Cardiac fibroblast (primary cell): ENCODE results near the gene UPK1A.
A peak's percentile ranks its signal among the peaks of the same experiment; 100 is the strongest.

ENCODE experiments used
- DNase-seq, 2 donors: peaks; one replicate each; pipeline versions ENCODE4 v3.0.0 to v3.0.0-alpha.2; 2010; ENCODE audit warnings: low read depth in 2 of 2
- H3K4me3 ChIP-seq, 2 donors: replicated peaks in 1 of 2; 1 replicate in 1 of 2; 2 replicates in 1 of 2; pipeline ENCODE4 v1.5.1; 2011; ENCODE audit warnings: low read depth in 2 of 2, low read length in 2 of 2, mild to moderate bottlenecking in 2 of 2, moderate library complexity in 1 of 2
- CTCF ChIP-seq: IDR thresholded peaks from one replicate; pipeline ENCODE4 v1.5.1; 2011; ENCODE audit warnings: low read depth, mild to moderate bottlenecking, low read length, inconsistent platforms

UPK1A gene

GRCh38 chr19:35637165-35637564 lies 29.2 kb upstream of the UPK1A start:
- no peak for TF ChIP-seq CTCF
- no peak for DNase-seq
- H3K4me3 ChIP-seq = no peak overlapping the region

- no peak overlapping the region for H3K4me3 ChIP-seq
- no peak for TF ChIP-seq CTCF
- no peak for DNase-seq
These were observed 27.0 kb upstream of the UPK1A start for GRCh38 chr19:35639321-35639639.

- no peak for TF ChIP-seq CTCF
- no peak overlapping the region for H3K4me3 ChIP-seq
- DNase-seq = no peak
These were observed 26.5 kb upstream of the UPK1A start for GRCh38 chr19:35639863-35640262.

GRCh38 chr19:35641515-35642151 lies 24.7 kb upstream of the UPK1A start, which contains the start of gene ETV2:
TSS of gene ETV2 (plus strand) at chr19:35641745. CDS start at chr19:35642461, 716 bp downstream.
- H3K4me3 ChIP-seq = no peak within 1 kb of the TSS
- no peak for TF ChIP-seq CTCF
- DNase-seq = peak; percentile 25 to 61

GRCh38 chr19:35642312-35642711 lies 24.0 kb upstream of the UPK1A start:
- no peak for TF ChIP-seq CTCF
- no peak for DNase-seq
- no peak overlapping the region for H3K4me3 ChIP-seq

GRCh38 chr19:35642798-35643254 lies 23.5 kb upstream of the UPK1A start:
- no peak for TF ChIP-seq CTCF
- H3K4me3 ChIP-seq = peak overlapping the region; percentile 56 to 59
- DNase-seq = no peak
